GM10266 (cell line): ENCODE data around the gene ARRDC3.

ENCODE experiments used
- DNase-seq: peaks from one replicate; pipeline ENCODE4 v3.0.0; 2012; ENCODE audit errors: extremely low spot score
- TF ChIP-seq, protein P1 (sequence below): IDR thresholded peaks from 2 replicates; pipeline ENCODE4 v1.5.1; 2012; ENCODE audit warnings: mild to moderate bottlenecking, low read depth; ENCODE audit not compliant: control insufficient read depth, insufficient read depth; ENCODE audit errors: missing control alignments

Gene ARRDC3

DNA sequence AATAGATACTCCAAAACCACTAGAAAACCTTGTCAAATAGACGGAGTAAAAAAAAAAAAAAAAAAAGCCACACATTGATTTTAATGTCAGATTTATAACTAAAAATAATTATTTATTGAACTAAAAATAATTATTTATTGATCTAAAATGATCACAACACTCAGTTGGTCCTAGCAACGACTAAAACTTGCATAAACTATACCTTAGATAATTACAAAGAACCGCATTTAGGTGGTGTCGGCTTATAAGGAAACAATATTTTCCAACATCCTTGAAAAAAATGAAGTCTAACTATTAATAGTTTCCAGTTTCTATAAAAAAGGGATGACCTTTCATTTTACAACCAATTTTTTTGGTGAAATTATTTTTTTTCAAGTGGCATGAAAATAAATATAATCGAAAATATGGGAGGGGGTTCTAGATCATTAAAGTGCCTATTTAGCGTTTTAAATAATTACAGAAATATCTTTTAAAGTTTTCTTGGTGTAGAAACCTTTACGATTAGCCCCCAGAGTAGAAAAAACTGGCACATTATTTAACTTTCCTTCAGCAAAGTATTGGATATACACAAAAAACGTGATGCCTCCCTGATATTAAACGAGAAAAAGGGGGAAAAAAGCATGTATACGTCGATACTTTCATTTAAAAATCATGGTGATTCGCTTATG, 3.7 kb downstream of the ARRDC3 start:
- DNase-seq = no peak

DNA sequence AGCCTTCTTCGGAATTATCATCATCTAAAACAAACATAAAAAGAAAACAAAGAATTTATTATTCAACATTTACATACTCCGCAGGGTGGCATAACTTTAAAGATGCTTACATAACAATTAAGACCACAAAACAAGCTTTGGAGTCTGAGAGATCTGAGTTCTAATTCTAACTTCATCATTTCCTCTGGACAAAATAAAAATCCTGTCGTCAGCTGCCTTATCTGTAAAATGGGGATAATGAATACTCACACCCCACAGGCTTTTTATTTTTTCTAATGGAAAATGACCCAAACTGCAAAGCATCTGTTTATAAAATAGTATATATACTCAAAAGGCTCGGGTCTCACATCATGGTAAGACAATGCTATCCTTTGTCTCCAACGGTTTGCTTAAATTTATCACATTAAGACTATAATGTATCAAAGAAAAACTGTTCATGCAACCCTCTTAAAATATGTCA, 4.3 kb downstream of the ARRDC3 start:
- TF ChIP-seq, protein P1, sequence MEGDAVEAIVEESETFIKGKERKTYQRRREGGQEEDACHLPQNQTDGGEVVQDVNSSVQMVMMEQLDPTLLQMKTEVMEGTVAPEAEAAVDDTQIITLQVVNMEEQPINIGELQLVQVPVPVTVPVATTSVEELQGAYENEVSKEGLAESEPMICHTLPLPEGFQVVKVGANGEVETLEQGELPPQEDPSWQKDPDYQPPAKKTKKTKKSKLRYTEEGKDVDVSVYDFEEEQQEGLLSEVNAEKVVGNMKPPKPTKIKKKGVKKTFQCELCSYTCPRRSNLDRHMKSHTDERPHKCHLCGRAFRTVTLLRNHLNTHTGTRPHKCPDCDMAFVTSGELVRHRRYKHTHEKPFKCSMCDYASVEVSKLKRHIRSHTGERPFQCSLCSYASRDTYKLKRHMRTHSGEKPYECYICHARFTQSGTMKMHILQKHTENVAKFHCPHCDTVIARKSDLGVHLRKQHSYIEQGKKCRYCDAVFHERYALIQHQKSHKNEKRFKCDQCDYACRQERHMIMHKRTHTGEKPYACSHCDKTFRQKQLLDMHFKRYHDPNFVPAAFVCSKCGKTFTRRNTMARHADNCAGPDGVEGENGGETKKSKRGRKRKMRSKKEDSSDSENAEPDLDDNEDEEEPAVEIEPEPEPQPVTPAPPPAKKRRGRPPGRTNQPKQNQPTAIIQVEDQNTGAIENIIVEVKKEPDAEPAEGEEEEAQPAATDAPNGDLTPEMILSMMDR = no peak
- no peak for DNase-seq

More for the DNA sequence above, 3.7 kb downstream of the ARRDC3 start:
- TF ChIP-seq, protein P1 = no peak

DNA sequence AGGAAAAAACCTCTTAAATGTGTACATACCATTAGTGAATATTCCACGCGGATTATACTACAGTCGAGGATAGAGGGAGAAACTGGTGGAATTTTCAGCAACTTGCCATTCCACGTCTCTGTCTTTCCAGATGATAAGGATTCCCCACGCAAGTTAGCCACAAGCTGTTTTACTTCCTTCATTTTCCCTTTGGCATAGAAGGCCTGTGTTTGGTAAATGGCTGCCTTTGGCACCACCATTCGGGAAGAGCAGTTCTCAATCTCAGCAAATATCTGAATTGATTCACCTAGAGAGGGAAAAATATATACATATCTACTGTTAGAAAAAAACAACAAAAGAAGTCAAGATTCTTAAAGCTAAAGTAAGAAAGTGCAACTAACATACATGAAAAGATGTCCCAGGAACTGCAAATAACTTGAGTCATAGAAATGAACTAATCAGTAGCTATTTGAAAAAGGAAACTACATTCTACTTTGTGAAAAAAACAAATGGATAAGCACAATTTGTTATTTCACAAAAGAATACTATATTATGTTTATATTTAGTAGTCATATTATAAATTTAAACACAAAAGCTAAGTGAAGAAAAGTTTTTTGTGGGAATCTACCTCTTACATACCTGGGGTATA, 8.1 kb downstream of the ARRDC3 start:
- DNase-seq = no peak
- TF ChIP-seq, protein P1 = no peak

DNA sequence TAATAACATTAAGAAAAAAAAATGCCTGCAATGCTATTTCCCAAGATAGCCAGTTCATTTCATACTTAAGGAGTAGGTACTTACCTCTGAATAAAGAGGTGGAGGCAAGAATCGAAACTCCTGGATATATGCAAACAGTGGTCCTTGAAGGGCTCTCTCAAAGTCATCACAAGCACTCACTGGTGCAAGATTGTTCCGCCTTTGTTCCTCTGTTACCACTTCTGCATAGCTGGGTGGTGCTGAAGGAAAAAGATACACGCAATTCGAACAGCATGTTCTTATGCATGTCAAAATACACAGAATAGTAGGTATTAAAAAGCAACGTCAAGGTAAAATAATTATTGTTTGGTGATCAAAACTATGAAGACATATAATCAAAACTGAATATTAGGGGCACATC, 9.5 kb downstream of the ARRDC3 start:
- TF ChIP-seq, protein P1 = no peak
- no peak for DNase-seq

DNA sequence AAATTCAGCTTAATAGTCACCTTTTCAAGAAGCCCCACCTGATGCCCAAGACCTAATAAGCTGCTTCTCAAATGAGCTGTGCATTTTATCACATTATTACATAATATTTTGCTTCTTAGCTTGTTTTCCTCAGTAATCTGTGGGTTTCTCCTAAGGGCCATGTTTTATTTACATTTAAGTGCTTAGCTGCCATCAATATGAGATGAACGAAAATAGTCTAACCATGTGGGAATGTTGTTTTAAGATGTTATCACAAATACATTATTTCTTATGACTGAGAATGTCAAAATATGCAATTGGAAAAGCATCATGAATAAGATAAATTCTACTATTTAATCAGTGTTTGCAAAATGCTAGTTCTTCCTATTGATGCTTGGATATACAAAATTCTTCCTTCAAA, 10.1 kb downstream of the ARRDC3 start:
- TF ChIP-seq, protein P1 = no peak
- DNase-seq = no peak

DNA sequence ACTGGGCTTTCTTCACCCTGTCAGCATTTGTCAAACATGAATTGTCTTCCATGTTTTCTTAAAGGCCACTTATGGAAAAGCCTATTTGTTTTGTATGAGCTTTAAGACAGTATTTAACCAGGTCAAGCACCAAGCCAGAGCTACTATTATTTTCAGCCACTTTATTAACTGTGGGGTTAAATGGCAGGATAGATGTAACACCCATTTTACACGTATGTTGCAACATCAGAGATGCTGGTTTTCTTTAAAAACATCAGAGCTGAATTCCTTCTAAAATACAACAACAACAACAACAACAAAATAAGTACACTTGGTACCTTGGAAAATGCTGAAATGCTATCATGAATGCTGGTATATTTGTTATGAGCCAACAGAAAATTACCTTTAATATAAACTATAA, 13.6 kb downstream of the ARRDC3 start:
- DNase-seq = no peak
- TF ChIP-seq, protein P1 = no peak

DNA sequence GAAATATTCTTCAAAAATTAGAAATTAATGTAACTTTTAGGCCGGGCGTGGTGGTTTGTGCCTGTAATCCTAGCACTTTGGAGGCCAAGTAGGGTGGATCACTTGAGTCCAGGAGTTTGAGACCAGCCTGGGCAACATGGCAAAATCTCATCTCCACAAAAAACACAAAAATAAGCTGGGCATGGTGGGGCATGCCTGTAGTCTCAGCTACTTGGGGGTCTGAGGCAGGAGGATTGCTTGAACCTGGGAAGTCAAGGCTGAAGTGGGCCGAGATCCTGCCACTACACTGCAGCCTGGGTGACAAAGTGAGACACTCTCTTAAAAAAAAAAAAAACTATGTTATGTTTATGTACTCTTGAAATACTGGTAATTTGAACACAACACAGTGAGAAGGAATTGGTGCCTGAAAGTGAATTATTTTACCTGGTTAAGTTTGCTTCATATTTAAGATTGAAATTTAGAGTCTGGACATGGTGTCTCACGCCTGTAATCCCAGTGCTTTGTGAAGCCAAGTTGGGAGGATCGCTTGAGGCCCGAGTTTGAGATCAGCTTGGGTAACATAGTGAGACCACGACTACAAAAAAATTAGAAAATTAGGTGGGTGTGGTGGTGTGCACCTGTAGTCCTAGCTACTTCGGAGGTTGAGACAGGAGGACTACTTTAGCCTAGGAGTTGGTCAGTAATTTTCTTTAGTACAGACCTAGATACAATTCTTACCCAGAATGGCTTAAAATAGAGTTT, 15.0 kb downstream of the ARRDC3 start:
- TF ChIP-seq, protein P1 = no peak
- DNase-seq = no peak
